GM18907 (cell line): ENCODE data around the gene FXYD6.
"Not testable (repeated sequence)": the region's sequence is repeated elsewhere in the genome, so short reads cannot be mapped to it uniquely, and the experiment has no call there.

ENCODE experiments used
- ATAC-seq: cut with Tn5 transposase; IDR thresholded peaks from one replicate; pipeline ENCODE4 v1.9.1; 2021; ENCODE audit warnings: mild to moderate bottlenecking, moderate library complexity; ENCODE audit not compliant: unreplicated experiment

FXYD6 gene

GRCh38 chr11:117870103-117870952, 6.1 kb downstream of the FXYD6 start:
- ATAC-seq: no peak

DNA sequence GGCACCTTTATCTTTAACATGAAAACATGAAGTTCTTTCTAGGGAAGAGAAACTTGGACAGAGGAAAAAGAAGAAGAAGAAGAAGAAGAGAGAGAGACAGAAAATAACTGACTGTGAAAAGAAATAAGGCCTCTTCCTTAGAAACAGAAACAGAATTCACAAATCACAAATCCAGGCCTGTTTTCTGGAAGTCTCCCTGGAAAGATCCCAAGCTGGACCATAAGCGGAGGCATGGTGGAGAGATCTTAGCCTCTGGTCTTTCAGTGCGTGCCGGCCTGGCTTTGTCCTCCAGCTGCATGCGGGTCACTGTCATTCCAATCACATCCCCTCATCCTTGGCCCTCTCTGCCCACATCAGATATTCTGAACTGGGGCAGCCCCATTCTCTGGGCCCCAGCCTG, 6.9 kb downstream of the FXYD6 start:
- ATAC-seq: no peak

- ATAC-seq: no peak
These were observed 7.5 kb downstream of the FXYD6 start for GRCh38 chr11:117868815-117869561.

DNA sequence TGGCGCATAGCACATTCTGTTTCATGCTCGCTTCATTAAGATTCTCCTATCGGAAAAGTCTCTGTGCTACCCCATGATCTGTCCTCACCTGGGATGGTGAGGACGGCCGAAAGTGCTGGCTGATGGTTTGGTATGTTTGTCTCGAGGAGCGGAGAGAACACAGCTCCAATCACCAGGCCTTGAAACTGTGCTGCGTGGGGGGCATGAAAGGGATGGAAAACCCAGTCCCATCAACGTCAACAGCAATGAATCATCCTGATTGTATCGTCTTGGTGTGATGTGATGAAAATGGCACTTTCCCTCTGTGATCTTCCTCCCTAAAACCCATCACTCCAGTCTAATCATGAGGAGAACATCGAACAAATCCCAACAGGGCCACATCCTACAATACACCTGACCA, 8.4 kb downstream of the FXYD6 start:
- no peak for ATAC-seq

GRCh38 chr11:117866526-117866925, 9.9 kb downstream of the FXYD6 start:
- no peak for ATAC-seq

GRCh38 chr11:117865546-117865945, 10.9 kb downstream of the FXYD6 start:
- not testable (repeated sequence) for ATAC-seq

- no peak for ATAC-seq
These were observed 13.1 kb downstream of the FXYD6 start for GRCh38 chr11:117863383-117863782.

GRCh38 chr11:117862753-117863152, 13.7 kb downstream of the FXYD6 start:
- ATAC-seq: no peak

DNA sequence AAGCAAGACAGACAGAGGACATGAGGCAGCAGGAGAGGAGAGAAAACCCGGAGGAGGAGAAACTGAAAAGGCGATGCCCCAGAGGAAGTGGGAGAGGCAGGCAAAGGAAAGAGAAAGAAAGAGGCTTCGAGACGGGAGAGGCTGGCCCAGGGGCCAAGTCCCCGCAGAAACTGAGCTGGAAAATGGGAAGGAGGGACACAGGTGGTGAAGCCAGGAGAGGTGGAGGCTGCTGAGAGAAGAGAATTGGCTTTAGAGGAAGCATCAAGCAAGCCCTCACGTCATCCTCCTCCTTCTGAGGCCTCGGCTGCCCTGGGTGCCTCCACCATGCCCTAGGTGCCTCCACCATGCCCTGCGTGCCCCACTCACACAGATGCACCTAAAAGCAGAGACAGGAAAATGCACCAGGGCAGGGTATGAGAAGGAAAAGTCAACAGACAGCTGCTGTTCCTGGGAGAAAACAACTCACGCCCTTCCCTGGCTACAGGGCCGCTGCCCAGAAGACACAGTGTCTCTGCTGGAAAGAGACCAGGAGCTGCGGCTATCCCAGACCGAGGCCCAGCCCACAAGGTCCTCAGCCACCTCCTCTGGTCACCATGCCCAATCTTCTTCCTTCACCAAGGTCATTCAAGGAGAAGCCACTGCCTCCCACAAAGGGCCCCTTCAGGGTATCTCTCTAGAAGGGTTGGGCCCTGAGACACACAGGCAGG, 14.3 kb downstream of the FXYD6 start:
- ATAC-seq: no peak

GRCh38 chr11:117861151-117862018, 15.1 kb downstream of the FXYD6 start:
- ATAC-seq: no peak

DNA sequence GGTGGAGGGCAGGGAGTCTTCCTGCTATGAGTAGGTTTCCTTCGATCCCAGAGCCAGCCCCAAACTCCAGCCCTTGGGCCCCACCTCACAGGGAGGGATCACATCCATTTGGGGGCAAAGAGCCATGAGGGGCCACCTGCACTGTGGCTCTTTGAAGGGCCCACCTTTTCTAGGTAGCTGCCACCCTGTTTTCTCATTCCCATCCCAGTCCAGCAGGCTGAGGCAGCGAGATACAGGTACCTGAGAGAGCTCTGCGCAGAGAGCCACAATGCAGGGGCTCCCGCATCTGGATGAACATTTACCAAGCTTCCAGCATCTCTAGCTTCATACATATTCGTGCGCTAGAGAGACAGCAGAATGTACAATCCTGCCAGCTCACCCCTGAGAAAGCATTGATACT, 16.3 kb downstream of the FXYD6 start:
- no peak for ATAC-seq

- no peak for ATAC-seq
These were observed 16.9 kb downstream of the FXYD6 start for GRCh38 chr11:117859488-117860112.

- no peak for ATAC-seq
These were observed 17.4 kb downstream of the FXYD6 start for GRCh38 chr11:117859061-117859460.

DNA sequence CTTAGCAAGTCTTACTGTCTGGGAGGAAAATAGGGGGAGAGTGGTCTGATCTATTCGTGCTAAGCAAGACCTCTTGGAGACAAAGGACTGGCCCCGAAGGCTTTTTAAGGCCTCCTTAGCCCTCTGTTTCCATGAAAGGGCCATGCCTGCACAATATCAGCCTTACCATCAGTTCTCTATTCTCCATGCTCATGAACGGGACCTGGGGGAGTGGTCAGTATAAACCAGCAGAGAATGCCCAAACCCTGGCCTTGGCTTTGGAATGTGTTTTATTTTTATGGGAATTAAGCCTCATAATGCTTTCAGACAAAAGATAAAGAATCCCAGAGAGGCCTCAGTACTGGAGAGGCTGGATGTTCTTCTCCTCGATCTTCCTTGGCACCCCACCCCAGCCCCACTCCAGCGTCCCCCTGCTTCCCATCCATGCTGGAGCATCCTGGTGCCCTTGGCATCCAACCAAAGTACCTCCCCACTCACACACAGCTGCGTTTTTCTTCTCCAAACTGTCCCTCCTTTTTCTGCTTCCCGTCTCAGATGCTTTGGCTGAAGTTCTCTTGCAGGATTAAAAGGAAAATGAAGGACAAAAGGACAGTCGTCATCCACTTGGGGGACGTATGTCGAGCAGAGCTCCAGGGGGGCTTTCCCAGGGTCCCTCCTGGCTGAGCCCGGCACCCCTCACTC, 18.6 kb downstream of the FXYD6 start:
- ATAC-seq: no peak

GRCh38 chr11:117855912-117856651, 20.4 kb downstream of the FXYD6 start:
- no peak for ATAC-seq

DNA sequence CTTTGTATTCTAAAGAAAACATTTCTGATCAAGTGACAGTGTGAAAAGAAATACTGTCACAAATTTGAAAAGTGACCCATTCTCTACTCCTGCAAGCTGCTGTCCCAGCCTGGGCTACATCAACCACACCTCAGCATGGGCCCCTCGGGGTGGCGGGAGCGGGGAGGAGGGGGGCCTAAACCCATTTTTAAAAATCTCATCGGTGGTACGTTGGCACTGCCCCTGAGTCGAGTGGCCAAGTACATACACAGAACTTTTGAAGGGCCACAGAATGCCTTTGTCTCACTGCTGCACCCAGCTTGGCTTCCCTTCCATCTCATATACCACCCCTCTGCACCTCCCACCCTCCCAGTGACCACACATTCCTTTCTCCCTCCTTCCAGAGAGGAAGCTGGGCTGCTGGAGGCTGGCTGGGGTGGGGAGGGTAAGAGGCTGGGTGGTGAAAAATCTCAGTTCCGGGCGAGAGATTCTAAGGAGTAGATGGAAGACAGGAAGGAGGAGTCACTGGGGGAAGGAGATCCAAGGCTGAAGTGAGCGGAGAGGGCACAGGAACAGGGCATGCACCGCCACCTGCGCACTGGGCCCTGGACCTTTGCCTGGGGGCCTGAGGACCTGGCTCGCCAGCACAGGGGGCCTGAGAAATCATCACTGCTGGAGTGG, 21.1 kb downstream of the FXYD6 start:
- no peak for ATAC-seq

GRCh38 chr11:117852309-117852708, 24.1 kb downstream of the FXYD6 start:
- no peak for ATAC-seq

- no peak for ATAC-seq
These were observed 24.6 kb downstream of the FXYD6 start for GRCh38 chr11:117851852-117852251.
